K562 (cell line): ENCODE measurements around the gene IMMP2L. TPM values are rescaled to one million over a fixed set of nuclear protein-coding genes. Genes with fewer than 3 reads are reported as not detected.

Source experiments
- ATAC-seq: fragments of 200-7000 bp; cut with Tn5 transposase; 3 replicates; pipeline ENCODE4 v1.9.1; 2020; ENCODE audit warnings: moderate library complexity
- BruUV-seq: library from RNA; stranded (reverse); fragments of 400-500 nt; replicated peaks from 2 replicates; lab custom pipeline; 2021; lab: Mats Ljungman, UMichigan
- CTCF ChIA-PET: fragments of 300-600 bp; formaldehyde crosslinking; extraction: SDS; loops from one replicate; lab custom pipeline; 2021; ENCODE audit warnings: low intra/inter-chr PET ratio; lab: Yijun Ruan, JAX
- POLR2A ChIA-PET: fragments of 300-600, 350-650 bp; sonication (Branson Sonifier 250); formaldehyde crosslinking; extraction: SDS; loops from one replicate; lab custom pipeline; 2021; ENCODE audit warnings: antibody characterized with exemption, inconsistent platforms; lab: Yijun Ruan, JAX
- DNase-seq, 4 experiments: peaks; one replicate each; pipeline versions ENCODE4 v3.0.0 to v3.0.0-alpha.2; 2011 to 2018; ENCODE audit warnings: low spot score in 3 of 4, mixed read lengths in 3 of 4; ENCODE audit errors: extremely low read depth in 1 of 4
- FAIRE-seq: peaks from 2 replicates; lab custom pipeline; 2011; peaks lifted over from hg19 to GRCh38; lab: Jason Lieb, UNC
- H2AFZ ChIP-seq: 2 replicates; pipeline ENCODE4 v1.6.0; 2011; ENCODE audit warnings: low read depth, low read length, control low read depth, inconsistent platforms
- H3K27ac ChIP-seq: fragments of 200-600 bp; 3 replicates; pipeline ENCODE4 v1.8.0; 2011; ENCODE audit warnings: low read depth, mild to moderate bottlenecking, control low read depth, inconsistent platforms, low read length, moderate library complexity, mixed read lengths; ENCODE audit errors: extremely low read depth
- H3K27me3 ChIP-seq, 2 experiments: fragments of 300-600 bp in 1 of 2; 2 replicates in 1 of 2; 3 replicates in 1 of 2; pipeline versions ENCODE4 v1.6.0 to v1.8.0; 2011; ENCODE audit warnings: inconsistent platforms in 2 of 2, low read length in 2 of 2, mild to moderate bottlenecking in 1 of 2, mixed read lengths in 1 of 2, moderate library complexity in 1 of 2; ENCODE audit not compliant: control insufficient read depth in 2 of 2, insufficient read depth in 2 of 2
- H3K36me3 ChIP-seq: fragments of 300-600 bp; 3 replicates; pipeline ENCODE4 v1.8.0; 2011; ENCODE audit warnings: mild to moderate bottlenecking, low read length, inconsistent platforms; ENCODE audit not compliant: control insufficient read depth, insufficient read depth
- H3K4me1 ChIP-seq, 2 experiments: fragments of 200-600 bp in 1 of 2; replicated peaks in 1 of 2; 2 replicates in 1 of 2; 3 replicates in 1 of 2; pipeline versions ENCODE4 v1.5.1 to v1.8.0; 2011; ENCODE audit warnings: inconsistent platforms in 2 of 2, low read length in 2 of 2, mild to moderate bottlenecking in 1 of 2, mixed read lengths in 1 of 2, moderate library complexity in 1 of 2; ENCODE audit not compliant: control insufficient read depth in 2 of 2, insufficient read depth in 2 of 2
- H3K4me2 ChIP-seq: 2 replicates; pipeline ENCODE4 v1.6.1; 2011; ENCODE audit warnings: low read length, control low read depth, inconsistent platforms, mixed read lengths; ENCODE audit not compliant: insufficient read depth
- H3K4me3 ChIP-seq: fragments of 200-600 bp; sonication (generic), shearing (Covaris generic); 2 replicates; pipeline ENCODE4 v1.5.1; 2016; ENCODE audit warnings: control low read depth, inconsistent platforms
- H3K79me2 ChIP-seq: fragments of 200-600 bp; 3 replicates; pipeline ENCODE4 v1.8.0; 2011; ENCODE audit warnings: low read length, inconsistent platforms; ENCODE audit not compliant: control insufficient read depth, insufficient read depth
- H3K9ac ChIP-seq, 2 experiments: 2 replicates each; pipeline versions ENCODE4 v1.6.0 to v1.6.1; 2011; ENCODE audit warnings: low read depth in 2 of 2, low read length in 2 of 2, control low read depth in 1 of 2, inconsistent platforms in 1 of 2, mild to moderate bottlenecking in 1 of 2, mixed read lengths in 1 of 2; ENCODE audit not compliant: insufficient read depth in 1 of 2
- H3K9me1 ChIP-seq: one replicate; pipeline ENCODE4 v1.6.0; 2011; ENCODE audit warnings: inconsistent platforms, mild to moderate bottlenecking, low read length, moderate library complexity; ENCODE audit not compliant: control insufficient read depth, insufficient read depth
- H3K9me3 ChIP-seq: replicated peaks from 2 replicates; pipeline ENCODE4 v1.5.1; 2011; ENCODE audit warnings: low read depth, low read length, inconsistent platforms; ENCODE audit not compliant: control insufficient read depth, insufficient read depth
- H4K20me1 ChIP-seq: replicated peaks from 2 replicates; pipeline ENCODE4 v1.6.1; 2011; ENCODE audit warnings: low read length, inconsistent platforms, mixed read lengths; ENCODE audit not compliant: control insufficient read depth, insufficient read depth
- BHLHE40 ChIP-seq: IDR thresholded peaks from 2 replicates; pipeline ENCODE4 v1.6.1; 2011; ENCODE audit warnings: low read length, improper control_type of control experiment
- ERF ChIP-seq: fragments of 450-650 bp; formaldehyde crosslinking; IDR thresholded peaks from 2 replicates; pipeline ENCODE4 v1.4.0; 2020; ENCODE audit warnings: mild to moderate bottlenecking, mixed read lengths
- EZH2 ChIP-seq: IDR thresholded peaks from 2 replicates; pipeline ENCODE4 v1.6.1; 2012; ENCODE audit warnings: low read depth, mild to moderate bottlenecking, inconsistent platforms, low read length, borderline replicate concordance
- HDGF ChIP-seq: fragments of 450-650 bp; IDR thresholded peaks from 2 replicates; pipeline ENCODE4 v1.6.1; 2016
- HNRNPUL1 ChIP-seq: fragments of 200-400 bp; formaldehyde crosslinking; IDR thresholded peaks from 2 replicates; pipeline ENCODE4 v1.6.1; 2017; ENCODE audit warnings: low read length
- IRF2 ChIP-seq: sonication (generic); formaldehyde crosslinking; IDR thresholded peaks from 2 replicates; pipeline ENCODE4 v1.8.1; 2022; ENCODE audit warnings: mild to moderate bottlenecking, missing genetic modification reagents
- NONO ChIP-seq, 2 experiments: fragments of 200-400 bp in 1 of 2; fragments of 450-650 bp in 1 of 2; formaldehyde crosslinking in 1 of 2; IDR thresholded peaks; 2 replicates each; pipeline ENCODE4 v1.6.1; 2017; ENCODE audit warnings: low read depth in 2 of 2, mild to moderate bottlenecking in 2 of 2, moderate library complexity in 2 of 2, low read length in 1 of 2
- RCOR1 ChIP-seq, 2 experiments: IDR thresholded peaks; 2 replicates each; pipeline ENCODE4 v1.6.1; 2012; ENCODE audit warnings: low read depth in 2 of 2, low read length in 2 of 2, borderline replicate concordance in 1 of 2, improper control_type of control experiment in 1 of 2
- ZBTB7A ChIP-seq: IDR thresholded peaks from 2 replicates; pipeline ENCODE4 v1.6.1; 2011; ENCODE audit warnings: low read depth, mild to moderate bottlenecking, low read length, moderate library complexity, borderline replicate concordance; ENCODE audit not compliant: control insufficient read depth
- ZKSCAN1 ChIP-seq: fragments of 150-350 bp; IDR thresholded peaks from 2 replicates; pipeline ENCODE4 v1.6.1; 2016; ENCODE audit warnings: low read depth, low read length
- ZNF436 ChIP-seq: fragments of 250-450, 450-650 bp; sonication (Bioruptor Pico); formaldehyde crosslinking; IDR thresholded peaks from 2 replicates; pipeline ENCODE4 v1.7.0; 2020; ENCODE audit warnings: mild to moderate bottlenecking
- WGBS: fragments of 100-300 bp; shearing (Covaris generic); methylation state at CpG from one replicate; pipeline ENCODE4 v1.1.6; 2016; ENCODE audit warnings: low coverage, mixed read lengths; ENCODE audit not compliant: insufficient coverage; ENCODE audit errors: missing lambda C conversion rate; 5-methylcytosine and 5-hydroxymethylcytosine counted together
- in situ Hi-C: fragments of 300-500 bp; cut with MboI; formaldehyde crosslinking; loops from 4 replicates; pipeline ENCODE4 v1.15.0; 2018; ENCODE audit warnings: inconsistent platforms, mixed read lengths
- intact Hi-C: fragments of 100-400 bp; cut with micrococcal nuclease; formaldehyde crosslinking; loops from 2 replicates; pipeline ENCODE4 v1.14.2; 2022
- polyA plus RNA-seq, 8 experiments: library from polyadenylated mRNA; depleted of rRNA in 4 of 8; stranded (reverse) in 5 of 8; unstranded in 3 of 8; fragments of >200 nt; fragmentation: Nextera tagmentation in 2 of 8; fragmentation: Illumina TruSeq in 1 of 8; extraction: Ambion mirVana in 2 of 8; extraction: Trizol in 1 of 8; gene quantifications; 2 replicates each; pipeline versions ENCODE4 v1.2.1 to v1.2.3, GENCODE V29; 2011 to 2014; ENCODE audit warnings: inconsistent platforms in 1 of 8, missing spikeins in 1 of 8
- total RNA-seq, 7 experiments: library from RNA; depleted of rRNA in 6 of 7; stranded (reverse); fragments of >200 nt in 6 of 7; fragmentation: Illumina TruSeq in 2 of 7; extraction: Trizol in 2 of 7; gene quantifications; 2 replicates each; pipeline versions ENCODE4 v1.2.1 to v1.2.3, GENCODE V29; 2011 to 2021; ENCODE audit warnings: low replicate concordance in 1 of 7
- TF ChIP-seq, protein P1 (sequence below): fragments of 450-650 bp; formaldehyde crosslinking; IDR thresholded peaks from 2 replicates; pipeline ENCODE4 v1.4.0; 2022; ENCODE audit warnings: missing genetic modification characterization
- TF ChIP-seq, protein P2 (sequence below), 2 experiments: fragments of 450-650 bp in 1 of 2; sonication (generic) in 1 of 2; formaldehyde crosslinking in 1 of 2; IDR thresholded peaks in 1 of 2; conservative IDR thresholded peaks in 1 of 2; 2 replicates each; pipeline versions ENCODE4 v1.6.1 to v1.8.1; 2016 to 2023; ENCODE audit warnings: mild to moderate bottlenecking in 2 of 2, moderate library complexity in 2 of 2, inconsistent platforms in 1 of 2, missing genetic modification reagents in 1 of 2
- TF ChIP-seq, protein P3 (sequence below): fragments of 250-450 bp; sonication (Bioruptor Pico); IDR thresholded peaks from 2 replicates; pipeline ENCODE4 v1.8.0; 2021; ENCODE audit warnings: moderate library complexity, mild to moderate bottlenecking, inconsistent platforms

The IMMP2L gene
- total and polyA plus RNA-seq, 9 of the 15 experiments (the other 6 are each of a cell fraction or from before 2014, with no cell fraction given): 29.7 to 116 (median 53.0) TPM

DNA sequence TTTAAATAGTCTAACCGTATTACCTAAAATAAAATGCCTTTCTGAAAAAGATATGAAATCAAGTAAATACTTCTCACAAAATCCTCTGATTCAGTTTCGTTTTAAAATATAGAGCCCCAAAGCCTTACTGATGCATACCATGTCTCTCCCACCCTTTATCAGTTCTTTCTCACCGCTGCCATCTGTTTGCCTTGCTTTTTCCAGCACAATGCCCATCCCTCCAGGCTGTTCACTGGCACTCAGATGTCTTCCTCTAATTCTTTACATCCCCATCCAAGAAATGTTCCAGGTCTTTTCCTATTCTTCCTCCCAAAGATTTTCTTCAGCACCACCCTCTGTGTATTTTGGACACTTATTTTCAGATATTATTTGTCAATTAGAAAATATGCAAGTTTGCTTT is 587.9 kb downstream of the IMMP2L start (continued):
- TF ChIP-seq ERF: no peak

DNA sequence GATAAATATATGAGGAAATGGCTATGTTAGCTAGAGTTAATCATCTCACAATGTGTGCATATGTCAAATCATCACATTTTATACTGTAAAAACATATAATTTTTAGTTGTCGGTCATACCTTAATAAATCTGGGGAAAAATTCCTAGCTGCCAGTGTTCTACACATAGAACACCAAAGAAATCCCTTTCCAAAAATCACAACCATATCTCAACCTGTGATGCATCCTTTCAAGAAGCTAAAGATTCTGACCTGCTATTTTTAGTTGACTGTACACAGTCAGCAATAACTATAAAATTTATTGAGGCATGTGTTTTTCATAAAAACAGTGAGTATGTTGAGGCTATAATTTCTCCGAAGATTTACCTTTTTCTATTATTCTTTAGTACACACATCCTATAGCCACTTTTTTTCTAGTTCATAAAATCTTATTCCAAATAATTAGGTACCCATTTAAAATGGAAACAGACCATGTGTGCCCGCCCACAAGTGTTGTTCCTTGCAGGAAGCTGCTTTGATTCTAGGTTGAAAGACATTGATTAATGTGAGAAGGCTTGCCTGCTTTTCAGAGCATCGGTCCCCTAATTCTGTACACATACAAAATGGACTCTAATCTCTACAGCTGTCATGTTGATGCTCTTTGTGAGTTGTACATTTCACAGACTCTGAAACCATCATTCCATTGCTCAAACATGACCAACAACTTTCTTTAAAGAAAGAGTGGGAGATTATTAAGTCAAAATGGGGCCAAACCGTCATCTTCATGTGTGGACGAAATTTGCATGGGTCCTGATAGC is 588.9 kb downstream of the IMMP2L start:
- Histone ChIP-seq H3K9me3 (no peaks in the 10 kb centered on the region), H3K9ac (no peak overlapping the region), H2AFZ (no peak overlapping the region), H3K79me2 (no peaks in the 10 kb centered on the region), H4K20me1 (no peaks in the 10 kb centered on the region), H3K4me1 (no peaks in the 10 kb centered on the region), H3K4me3 (no peak overlapping the region), H3K4me2 (no peak overlapping the region), H3K27ac (no peak overlapping the region), H3K9me1 (no peaks in the 10 kb centered on the region), H3K36me3 (no peaks in the 10 kb centered on the region), H3K27me3 (no peaks in the 10 kb centered on the region)
- in situ Hi-C loops: no loop called here
- CTCF ChIA-PET: no interaction called here
- BruUV-seq: no TSS peak
- no peak for TF ChIP-seq IRF2 (CRISPR knock-in tag)
- TF ChIP-seq ZNF436 (CRISPR knock-in tag): no peak
- TF ChIP-seq ZKSCAN1: no peak
- no peak for TF ChIP-seq EZH2
- no peak for TF ChIP-seq BHLHE40
- TF ChIP-seq, protein P1, sequence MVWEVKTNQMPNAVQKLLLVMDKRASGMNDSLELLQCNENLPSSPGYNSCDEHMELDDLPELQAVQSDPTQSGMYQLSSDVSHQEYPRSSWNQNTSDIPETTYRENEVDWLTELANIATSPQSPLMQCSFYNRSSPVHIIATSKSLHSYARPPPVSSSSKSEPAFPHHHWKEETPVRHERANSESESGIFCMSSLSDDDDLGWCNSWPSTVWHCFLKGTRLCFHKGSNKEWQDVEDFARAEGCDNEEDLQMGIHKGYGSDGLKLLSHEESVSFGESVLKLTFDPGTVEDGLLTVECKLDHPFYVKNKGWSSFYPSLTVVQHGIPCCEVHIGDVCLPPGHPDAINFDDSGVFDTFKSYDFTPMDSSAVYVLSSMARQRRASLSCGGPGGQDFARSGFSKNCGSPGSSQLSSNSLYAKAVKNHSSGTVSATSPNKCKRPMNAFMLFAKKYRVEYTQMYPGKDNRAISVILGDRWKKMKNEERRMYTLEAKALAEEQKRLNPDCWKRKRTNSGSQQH (CRISPR knock-in tag): no peak
- no peak for TF ChIP-seq ZBTB7A
- TF ChIP-seq RCOR1 (IDR thresholded peaks at IDR 0.05; ENCODE audit: borderline replicate concordance in 1 of 2, low read depth in 2 of 2, low read length in 2 of 2): no peak
- TF ChIP-seq, protein P2, sequence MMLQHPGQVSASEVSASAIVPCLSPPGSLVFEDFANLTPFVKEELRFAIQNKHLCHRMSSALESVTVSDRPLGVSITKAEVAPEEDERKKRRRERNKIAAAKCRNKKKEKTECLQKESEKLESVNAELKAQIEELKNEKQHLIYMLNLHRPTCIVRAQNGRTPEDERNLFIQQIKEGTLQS (IDR thresholded peaks at IDR 0.05): no peak
- TF ChIP-seq, protein P2 (CRISPR knock-in tag; conservative IDR thresholded peaks at IDR 0.05): no peak
- TF ChIP-seq, protein P3, sequence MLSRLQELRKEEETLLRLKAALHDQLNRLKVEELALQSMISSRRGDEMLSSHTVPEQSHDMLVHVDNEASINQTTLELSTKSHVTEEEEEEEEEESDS: no peak
- TF ChIP-seq NONO (IDR thresholded peaks at IDR 0.05; ENCODE audit: low read depth in 2 of 2, low read length in 1 of 2): no peak
- no peak for TF ChIP-seq HNRNPUL1
- TF ChIP-seq HDGF: no peak
- FAIRE-seq (no peak), DNase-seq (no peak), ATAC-seq (no peak)
- intact Hi-C loops: no loop called here
- POLR2A ChIA-PET: interaction anchor here (0.7 to 0.9 kb wide), 2 partner anchors 9 to 1076 kb away, joined by 3 read pairs; no protein-coding TSS in a partner anchor
- 19% methylated on average over 6 of the region's 6 CpGs for WGBS
